NT2/D1 (cell line): ENCODE results near the gene TNRC6C.

Experiments
- SUZ12 ChIP-seq: IDR thresholded peaks from 2 replicates; pipeline ENCODE4 v1.6.1; 2011; ENCODE audit not compliant: insufficient read length, insufficient read depth; ENCODE audit errors: extremely low read depth
- YY1 ChIP-seq: IDR thresholded peaks from 2 replicates; pipeline ENCODE4 v1.6.1; 2011; ENCODE audit not compliant: insufficient read length, insufficient read depth
- ZNF274 ChIP-seq: IDR thresholded peaks from 2 replicates; pipeline ENCODE4 v1.6.1; 2011; ENCODE audit warnings: mild to moderate bottlenecking, low read depth, low read length

GRCh38 chr17:78147315-78147998 lies 189.0 kb downstream of the TNRC6C start:
- TF ChIP-seq YY1 (no peak), ZNF274 (no peak), SUZ12 (no peak)
